Peyer's patch (tissue), 4 donors: ENCODE measurements around the gene THAP4. TPM values are rescaled to one million over a fixed set of nuclear protein-coding genes. Genes with fewer than 3 reads are reported as not detected.
A peak's percentile ranks its signal among the peaks of the same experiment; 100 is the strongest.

Experiments
- DNase-seq, 3 donors: peaks; one replicate each; pipeline ENCODE4 v3.0.0-alpha.2; 2017 to 2019
- H3K27ac ChIP-seq, 4 donors: fragments of 200-600 bp; sonication (generic); one replicate each; pipeline ENCODE4 v1.5.1; 2016 to 2019
- H3K27me3 ChIP-seq, 2 donors: fragments of 200-600 bp; sonication (generic); one replicate each; pipeline ENCODE4 v1.5.1; 2019
- H3K36me3 ChIP-seq, 3 donors: fragments of 200-600 bp; sonication (generic); one replicate each; pipeline ENCODE4 v1.5.1; 2016 to 2019
- H3K4me1 ChIP-seq, 4 donors: fragments of 200-600 bp; sonication (generic); one replicate each; pipeline ENCODE4 v1.5.1; 2016 to 2019
- H3K4me3 ChIP-seq, 4 donors: fragments of 200-600 bp; sonication (generic); 1 replicate in 3 of 4; 2 replicates in 1 of 4; pipeline ENCODE4 v1.5.1; 2016 to 2019; ENCODE audit warnings: mild to moderate bottlenecking in 1 of 4
- H3K9me3 ChIP-seq, 4 donors: fragments of 200-600 bp; sonication (generic); one replicate each; pipeline ENCODE4 v1.5.1; 2016 to 2019; ENCODE audit warnings: mild to moderate bottlenecking in 1 of 4
- POLR2A ChIP-seq, 2 donors: fragments of 450-650 bp; IDR thresholded peaks; one replicate each; pipeline ENCODE4 v1.5.1; 2017; ENCODE audit warnings: antibody characterized with exemption in 2 of 2, mild to moderate bottlenecking in 2 of 2, moderate library complexity in 2 of 2
- total RNA-seq, 4 donors: library from RNA; depleted of rRNA; stranded (reverse); fragments of >200 nt; gene quantifications; one replicate each; pipeline ENCODE4 v1.1.0, GENCODE V29; 2016
- TF ChIP-seq, protein P1 (sequence below), 6 experiments: fragments of 450-650 bp in 4 of 6; fragments of 200-600 bp in 2 of 6; sonication (generic) in 1 of 6; IDR thresholded peaks; one replicate each; pipeline ENCODE4 v1.5.1; 2017 to 2019; ENCODE audit warnings: antibody characterized with exemption in 6 of 6, mild to moderate bottlenecking in 3 of 6, moderate library complexity in 1 of 6

The THAP4 gene
- total RNA-seq, 4 donors from 2014 or later, result 46.4 to 90.0 (median 71.8) TPM

DNA sequence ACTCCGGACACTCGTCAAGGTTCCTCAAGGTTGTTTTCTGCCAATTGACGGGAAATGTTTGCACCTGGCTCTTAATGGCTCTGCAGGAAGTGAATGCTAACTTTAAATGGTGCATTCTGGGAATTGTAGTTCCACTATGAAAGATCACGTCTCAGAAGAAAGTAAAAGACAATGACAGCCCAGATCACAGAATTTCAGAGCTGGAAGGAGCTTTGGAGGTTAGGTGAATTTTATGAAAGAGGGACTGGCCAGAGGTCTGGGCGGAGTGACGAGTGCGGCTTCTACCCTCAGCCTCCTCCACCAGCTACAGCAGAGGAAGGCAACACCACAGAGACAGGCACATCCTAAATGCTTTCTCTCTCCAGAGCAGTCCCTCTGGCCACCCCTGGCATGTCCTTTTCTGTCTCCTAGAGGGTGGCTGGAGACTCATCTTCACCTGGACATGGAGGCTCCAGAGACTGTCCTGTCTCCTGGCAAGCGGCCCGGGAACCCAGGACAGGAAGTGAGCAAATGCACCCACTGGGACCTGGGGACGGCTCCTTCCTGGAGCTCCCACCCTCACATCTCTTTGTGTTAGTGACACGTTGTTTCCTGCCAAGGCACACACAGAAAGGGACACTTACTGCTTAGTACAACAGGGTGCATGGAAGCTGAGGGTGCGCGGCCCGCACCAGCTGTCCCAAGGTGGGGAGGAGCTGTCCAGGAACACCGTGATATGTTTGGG lies 19.4 kb downstream of the THAP4 start:
- Histone ChIP-seq H3K9me3 (no peaks in the 10 kb centered on the region), H3K4me1 (peaks cover 0 to 10% (median 0%) of the 10 kb centered on the region in 4 donors), H3K4me3 (peak overlapping the region; percentile 26 to 47 (median 44)), H3K27ac (peak overlapping the region; percentile 13 to 71 (median 37)), H3K36me3 (peaks cover 0 to 4% (median 0%) of the 10 kb centered on the region in 3 donors), H3K27me3 (no peaks in the 10 kb centered on the region)
- DNase-seq, result peak in 2 of 3 donors; percentile 51 to 67
- TF ChIP-seq POLR2A (IDR thresholded peaks at IDR 0.05), result no peak
- TF ChIP-seq, protein P1, sequence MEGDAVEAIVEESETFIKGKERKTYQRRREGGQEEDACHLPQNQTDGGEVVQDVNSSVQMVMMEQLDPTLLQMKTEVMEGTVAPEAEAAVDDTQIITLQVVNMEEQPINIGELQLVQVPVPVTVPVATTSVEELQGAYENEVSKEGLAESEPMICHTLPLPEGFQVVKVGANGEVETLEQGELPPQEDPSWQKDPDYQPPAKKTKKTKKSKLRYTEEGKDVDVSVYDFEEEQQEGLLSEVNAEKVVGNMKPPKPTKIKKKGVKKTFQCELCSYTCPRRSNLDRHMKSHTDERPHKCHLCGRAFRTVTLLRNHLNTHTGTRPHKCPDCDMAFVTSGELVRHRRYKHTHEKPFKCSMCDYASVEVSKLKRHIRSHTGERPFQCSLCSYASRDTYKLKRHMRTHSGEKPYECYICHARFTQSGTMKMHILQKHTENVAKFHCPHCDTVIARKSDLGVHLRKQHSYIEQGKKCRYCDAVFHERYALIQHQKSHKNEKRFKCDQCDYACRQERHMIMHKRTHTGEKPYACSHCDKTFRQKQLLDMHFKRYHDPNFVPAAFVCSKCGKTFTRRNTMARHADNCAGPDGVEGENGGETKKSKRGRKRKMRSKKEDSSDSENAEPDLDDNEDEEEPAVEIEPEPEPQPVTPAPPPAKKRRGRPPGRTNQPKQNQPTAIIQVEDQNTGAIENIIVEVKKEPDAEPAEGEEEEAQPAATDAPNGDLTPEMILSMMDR (IDR thresholded peaks at IDR 0.05), result no peak

DNA sequence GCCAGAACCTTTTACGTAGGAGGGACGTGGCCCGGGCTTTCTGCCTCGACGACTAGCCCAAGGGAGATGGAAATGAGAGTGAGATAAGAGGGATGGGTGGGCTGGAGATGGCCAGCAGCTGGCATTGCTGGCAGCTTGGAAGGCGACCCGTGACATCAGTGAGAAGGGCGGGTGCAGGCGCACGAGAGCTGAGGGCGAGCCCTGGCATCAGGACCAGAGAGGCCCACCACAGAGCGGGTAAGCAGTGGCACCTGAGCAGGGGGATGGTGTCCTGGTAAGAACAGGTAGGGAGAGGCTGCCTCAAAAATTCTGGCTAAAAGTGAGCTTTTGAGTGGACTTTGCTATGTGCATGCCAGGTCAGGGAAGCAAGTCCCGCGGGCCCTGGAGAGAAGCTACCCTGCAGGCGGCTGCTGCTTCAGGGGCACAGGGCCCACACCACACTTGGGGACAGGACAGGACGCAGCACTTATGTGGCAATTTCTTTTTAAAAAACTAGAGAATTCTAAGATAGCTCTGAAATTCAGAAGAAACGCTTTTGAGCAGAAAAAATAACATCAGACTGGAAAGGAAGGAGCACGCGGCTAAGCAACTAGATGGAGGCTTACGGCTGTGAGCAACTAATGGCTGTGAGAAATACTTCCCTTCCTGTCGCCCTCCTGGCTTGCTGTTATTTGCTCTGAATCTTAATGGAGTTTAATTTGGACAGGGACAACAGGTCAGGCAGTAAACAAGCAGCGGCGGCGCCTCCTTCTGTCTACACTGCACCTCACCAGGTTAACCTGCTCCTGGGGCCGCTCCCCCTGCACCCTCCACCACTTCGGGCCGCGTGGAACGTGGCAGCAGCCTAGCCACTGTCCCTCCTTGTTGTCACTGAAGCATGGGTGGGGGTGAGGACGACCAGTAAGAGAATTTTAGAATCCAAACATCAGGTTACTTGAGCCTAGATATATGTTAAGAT lies 20.5 kb downstream of the THAP4 start:
- H3K4me1 ChIP-seq, result peaks cover 0 to 13% (median 0%) of the 10 kb centered on the region in 4 donors
- H3K4me3 ChIP-seq, result peak overlapping the region in 2 of 4 donors; percentile 44 to 47
- no peaks in the 10 kb centered on the region for H3K27me3 ChIP-seq
- H3K9me3 ChIP-seq, result no peaks in the 10 kb centered on the region
- peaks cover 0 to 4% (median 0%) of the 10 kb centered on the region in 3 donors for H3K36me3 ChIP-seq
- no peak overlapping the region for H3K27ac ChIP-seq
- TF ChIP-seq POLR2A (IDR thresholded peaks at IDR 0.05), result no peak
- TF ChIP-seq, protein P1 (IDR thresholded peaks at IDR 0.05), result no peak
- no peak for DNase-seq

DNA sequence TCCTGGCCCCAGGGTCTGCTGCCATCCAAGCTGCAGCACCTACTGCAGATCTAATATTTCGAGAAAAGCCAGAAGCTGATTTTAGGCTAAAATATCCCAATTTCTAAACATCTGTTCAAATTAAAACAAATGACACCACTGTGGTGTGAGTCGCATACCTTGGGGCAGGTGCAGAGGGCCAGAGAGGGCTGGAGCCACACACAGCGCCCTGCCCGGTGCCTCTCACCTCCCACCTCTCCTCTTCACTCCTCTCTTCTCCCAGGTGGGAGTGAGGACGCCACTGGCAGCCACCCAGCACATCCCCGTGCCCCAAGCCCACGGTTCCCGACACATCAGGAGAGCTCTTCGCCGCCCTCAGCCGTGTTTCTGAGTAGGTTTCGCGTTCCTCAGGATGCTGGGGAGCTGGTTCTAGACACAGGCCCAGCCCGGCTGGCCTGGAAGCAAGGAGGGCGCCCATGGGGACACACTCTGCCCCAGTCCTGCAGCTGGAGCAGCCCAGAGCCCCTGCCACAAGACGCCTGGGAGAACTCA lies 21.4 kb downstream of the THAP4 start:
- TF ChIP-seq, protein P1 (IDR thresholded peaks at IDR 0.05), result no peak
- no peak for TF ChIP-seq POLR2A (IDR thresholded peaks at IDR 0.05)
- Histone ChIP-seq H3K9me3 (no peaks in the 10 kb centered on the region), H3K36me3 (peaks cover 0 to 4% (median 0%) of the 10 kb centered on the region in 3 donors), H3K4me1 (peaks cover 0 to 21% (median under 1%) of the 10 kb centered on the region in 4 donors), H3K27ac (no peak overlapping the region), H3K4me3 (no peak overlapping the region), H3K27me3 (no peaks in the 10 kb centered on the region)
- DNase-seq, result no peak

DNA sequence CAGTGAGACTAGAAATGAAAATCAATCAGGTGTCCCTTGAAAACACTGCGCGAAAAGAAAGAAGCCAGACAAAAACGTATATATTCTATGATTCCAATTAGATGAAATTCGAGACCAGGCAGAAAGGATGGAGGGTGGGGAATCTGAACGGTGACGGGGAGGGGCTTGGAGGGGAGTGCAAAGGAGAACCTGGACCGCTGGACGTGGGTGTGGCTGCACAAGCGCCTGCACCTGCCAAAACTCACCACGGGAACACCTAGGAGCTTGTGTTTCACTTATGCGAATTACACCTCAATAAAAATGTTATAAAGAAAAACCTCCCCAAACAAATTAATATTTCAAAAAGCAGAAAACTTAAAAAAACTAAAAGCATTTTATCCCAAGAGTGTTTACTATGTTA lies 21.9 kb downstream of the THAP4 start:
- no peak for DNase-seq
- Histone ChIP-seq H3K4me1 (peaks cover 0 to 25% (median 3%) of the 10 kb centered on the region in 4 donors), H3K9me3 (no peaks in the 10 kb centered on the region), H3K27ac (no peak overlapping the region), H3K4me3 (no peak overlapping the region), H3K27me3 (no peaks in the 10 kb centered on the region), H3K36me3 (peaks cover 0 to 4% (median 0%) of the 10 kb centered on the region in 3 donors)
- TF ChIP-seq, protein P1 (IDR thresholded peaks at IDR 0.05), result no peak
- no peak for TF ChIP-seq POLR2A (IDR thresholded peaks at IDR 0.05)

DNA sequence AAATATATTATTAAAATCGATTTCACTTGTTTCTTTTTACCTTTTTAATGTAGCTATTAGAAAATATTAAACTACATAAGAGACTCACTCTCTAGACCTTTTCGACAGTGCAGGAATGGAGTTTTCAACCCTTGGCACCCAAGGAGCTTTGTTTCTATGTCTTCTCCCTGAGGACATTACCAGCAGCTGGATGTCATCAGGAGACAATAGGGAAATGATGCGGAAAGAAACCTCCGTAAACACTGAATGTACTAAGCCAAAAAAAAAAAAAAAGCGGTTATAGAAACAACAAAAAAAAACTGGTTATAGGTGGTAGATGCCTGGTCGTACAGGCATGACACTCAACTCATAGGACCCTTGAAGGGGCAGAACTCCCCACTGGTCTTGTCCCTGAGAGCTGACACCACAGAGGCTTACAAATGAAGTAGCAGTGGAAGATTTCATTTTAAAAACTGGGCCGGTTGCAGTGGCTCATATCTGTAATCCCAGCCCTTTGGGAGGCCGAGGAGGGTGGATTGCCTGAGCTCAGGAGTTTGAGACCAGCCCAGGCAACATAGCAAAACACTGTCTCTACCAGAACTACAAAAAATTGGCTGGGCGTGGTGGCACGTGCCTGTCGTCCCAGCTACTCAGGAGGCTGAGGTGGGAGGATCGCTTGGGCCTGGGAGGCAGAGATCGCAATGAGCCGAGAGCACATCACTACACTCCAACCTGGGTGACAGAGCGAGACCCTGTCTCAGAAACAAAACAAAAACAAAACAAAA lies 23.8 kb downstream of the THAP4 start:
- H3K36me3 ChIP-seq, result no peaks in the 10 kb centered on the region
- no peaks in the 10 kb centered on the region for H3K9me3 ChIP-seq
- H3K27ac ChIP-seq, result no peak overlapping the region
- no peak for TF ChIP-seq POLR2A (IDR thresholded peaks at IDR 0.05)
- TF ChIP-seq, protein P1 (IDR thresholded peaks at IDR 0.05), result no peak
- H3K4me1 ChIP-seq, result peaks cover 0 to 38% (median 8%) of the 10 kb centered on the region in 4 donors
- no peaks in the 10 kb centered on the region for H3K27me3 ChIP-seq
- no peak for DNase-seq
- no peak overlapping the region for H3K4me3 ChIP-seq
